H1 (cell line): ENCODE data around the gene PRKAR1B. TPM values are rescaled to one million over a fixed set of nuclear protein-coding genes. Genes with fewer than 3 reads are reported as not detected.

Experiments
- RAD21 ChIP-seq, 2 experiments: IDR thresholded peaks in 1 of 2; conservative IDR thresholded peaks in 1 of 2; 2 replicates each; pipeline ENCODE4 v1.6.1; 2011; ENCODE audit warnings: low read depth in 2 of 2, low read length in 2 of 2, improper control_type of control experiment in 1 of 2, inconsistent platforms in 1 of 2, mild to moderate bottlenecking in 1 of 2, moderate library complexity in 1 of 2
- TEAD4 ChIP-seq: IDR thresholded peaks from 2 replicates; pipeline ENCODE4 v1.6.1; 2012; ENCODE audit warnings: low read depth, low read length, inconsistent platforms, mixed read lengths
- ZNF274 ChIP-seq: IDR thresholded peaks from 2 replicates; pipeline ENCODE4 v1.7.0; 2012; ENCODE audit warnings: low read length, borderline replicate concordance; ENCODE audit errors: extremely low read depth
- polyA plus RNA-seq, 7 experiments: library from polyadenylated mRNA; depleted of rRNA in 3 of 7; stranded (reverse) in 5 of 7; unstranded in 2 of 7; fragments of >200 nt in 5 of 7; fragments of 200-250 nt in 2 of 7; gene quantifications; 1 replicate in 5 of 7; 2 replicates in 1 of 7; 4 replicates in 1 of 7; pipeline versions ENCODE4 v1.2.1 to v1.2.3, GENCODE V29; 2011 to 2013; ENCODE audit warnings: missing spikeins in 2 of 7, mixed read lengths in 2 of 7
- total RNA-seq: library from RNA; stranded (reverse); fragmentation: NEBNext Ultra II Directional; extraction: Animal tissue kit (Norgen Biotek cat#: 25700); gene quantifications from 2 replicates; pipeline ENCODE4 v1.2.1, GENCODE V29; 2021
- TF ChIP-seq, protein P1 (sequence below): IDR thresholded peaks from 2 replicates; pipeline ENCODE4 v1.6.1; 2012; ENCODE audit warnings: inconsistent platforms

Gene PRKAR1B
- total and polyA plus RNA-seq, 2 of the 8 experiments (the other 6 are each of a cell fraction or from before 2014, with no cell fraction given): 12.3 to 55.7 TPM

DNA sequence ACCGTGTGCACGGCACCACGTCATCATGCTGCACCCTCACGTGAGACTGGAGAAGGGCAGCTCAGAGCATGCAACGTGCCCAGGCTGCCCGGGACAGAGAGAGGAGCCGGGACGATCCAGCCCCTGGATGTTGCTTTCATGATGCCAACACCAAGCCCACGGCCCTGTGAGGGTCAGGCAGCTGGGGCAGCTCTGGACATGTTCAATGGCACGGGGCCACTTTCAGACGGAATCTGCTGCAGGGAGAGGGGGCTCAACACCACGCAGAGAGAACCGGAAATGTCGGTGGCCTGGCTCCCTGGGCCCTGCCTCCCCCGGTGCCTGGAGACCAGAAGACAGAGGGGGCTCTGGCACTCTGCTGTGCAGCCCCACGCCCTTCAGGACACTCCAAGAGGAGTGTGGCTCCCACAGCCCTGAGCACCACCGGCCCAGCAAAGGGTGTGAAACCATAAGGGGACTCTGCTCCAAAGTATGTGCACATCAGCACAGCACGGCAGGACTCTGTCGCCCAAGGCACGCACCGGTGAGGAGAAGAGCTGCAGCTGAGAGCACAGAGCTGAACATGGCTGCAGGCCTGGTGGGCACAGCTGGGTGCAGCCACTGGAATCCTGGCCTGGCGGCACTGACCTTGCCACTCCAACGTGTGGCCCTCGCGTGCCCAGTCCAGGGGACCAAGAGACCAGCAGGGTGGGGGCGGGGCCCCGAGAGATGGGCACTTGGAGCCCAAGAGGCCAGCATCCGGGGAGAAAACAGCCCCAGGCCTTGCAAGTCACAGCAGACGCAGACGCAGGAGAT is 137.1 kb downstream of the PRKAR1B start (continued):
- TF ChIP-seq RAD21 (IDR thresholded peaks at IDR 0.05 in 1 of 2, conservative IDR thresholded peaks at IDR 0.05 in 1 of 2; ENCODE audit: low read depth in 2 of 2, low read length in 2 of 2): no peak
- no peak for TF ChIP-seq TEAD4
- no peak for TF ChIP-seq ZNF274
- TF ChIP-seq, protein P1, sequence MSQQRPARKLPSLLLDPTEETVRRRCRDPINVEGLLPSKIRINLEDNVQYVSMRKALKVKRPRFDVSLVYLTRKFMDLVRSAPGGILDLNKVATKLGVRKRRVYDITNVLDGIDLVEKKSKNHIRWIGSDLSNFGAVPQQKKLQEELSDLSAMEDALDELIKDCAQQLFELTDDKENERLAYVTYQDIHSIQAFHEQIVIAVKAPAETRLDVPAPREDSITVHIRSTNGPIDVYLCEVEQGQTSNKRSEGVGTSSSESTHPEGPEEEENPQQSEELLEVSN: no peak
- TF ChIP-seq, all 59 proteins: peak for 0
